ENCODE measurements around the gene STPG4.

Gene STPG4

GRCh38 chr2:47050762-47051161 lies 104.3 kb downstream of the STPG4 start:
- no peak for TF ChIP-seq CTCF (IDR thresholded peaks at IDR 0.05; ENCODE audit: low read depth, low read length)
- no peak overlapping the region for H3K4me3 ChIP-seq (ENCODE audit: low read depth, low read length)

- no peak for TF ChIP-seq CTCF (IDR thresholded peaks at IDR 0.05; ENCODE audit: low read depth, low read length)
These were observed 104.9 kb downstream of the STPG4 start for GRCh38 chr2:47050021-47050760.

GRCh38 chr2:47049502-47049901 lies 105.6 kb downstream of the STPG4 start:
- no peak for TF ChIP-seq CTCF (IDR thresholded peaks at IDR 0.05; ENCODE audit: low read depth, low read length)
- H3K4me3 ChIP-seq (ENCODE audit: low read depth, low read length): no peak overlapping the region

More at GRCh38 chr2:47050021-47050760, 104.9 kb downstream of the STPG4 start:
- no peak overlapping the region for H3K4me3 ChIP-seq (ENCODE audit: low read depth, low read length)

- H3K4me3 ChIP-seq (ENCODE audit: low read depth, low read length): no peak overlapping the region
- TF ChIP-seq CTCF (IDR thresholded peaks at IDR 0.05; ENCODE audit: low read depth, low read length): no peak
These were observed 106.2 kb downstream of the STPG4 start for GRCh38 chr2:47048801-47049480.

- H3K4me3 ChIP-seq (ENCODE audit: low read depth, low read length): no peak overlapping the region
- no peak for TF ChIP-seq CTCF (IDR thresholded peaks at IDR 0.05; ENCODE audit: low read depth, low read length)
These were observed 108.8 kb downstream of the STPG4 start for GRCh38 chr2:47046271-47046670.

- H3K4me3 ChIP-seq (ENCODE audit: low read depth, low read length): no peak overlapping the region
- TF ChIP-seq CTCF (IDR thresholded peaks at IDR 0.05; ENCODE audit: low read depth, low read length): no peak
These were observed 111.2 kb downstream of the STPG4 start for GRCh38 chr2:47043891-47044239.

GRCh38 chr2:47043142-47043890 lies 111.8 kb downstream of the STPG4 start:
- H3K4me3 ChIP-seq (ENCODE audit: low read depth, low read length): peak overlapping the region; percentile 52

More at GRCh38 chr2:47043142-47043890, 111.8 kb downstream of the STPG4 start:
- no peak for TF ChIP-seq CTCF (IDR thresholded peaks at IDR 0.05; ENCODE audit: low read depth, low read length)
